ENCODE data around the gene MGST2.

GRCh38 chr4:139684351-139684750 lies 18.7 kb downstream of the MGST2 start:
- TF ChIP-seq RAD21 (conservative IDR thresholded peaks at IDR 0.05) (no peak), POLR2AphosphoS5 (IDR thresholded peaks at IDR 0.05) (no peak), TAF1 (IDR thresholded peaks at IDR 0.05; ENCODE audit: low read depth) (no peak)
- TF ChIP-seq, protein P1, sequence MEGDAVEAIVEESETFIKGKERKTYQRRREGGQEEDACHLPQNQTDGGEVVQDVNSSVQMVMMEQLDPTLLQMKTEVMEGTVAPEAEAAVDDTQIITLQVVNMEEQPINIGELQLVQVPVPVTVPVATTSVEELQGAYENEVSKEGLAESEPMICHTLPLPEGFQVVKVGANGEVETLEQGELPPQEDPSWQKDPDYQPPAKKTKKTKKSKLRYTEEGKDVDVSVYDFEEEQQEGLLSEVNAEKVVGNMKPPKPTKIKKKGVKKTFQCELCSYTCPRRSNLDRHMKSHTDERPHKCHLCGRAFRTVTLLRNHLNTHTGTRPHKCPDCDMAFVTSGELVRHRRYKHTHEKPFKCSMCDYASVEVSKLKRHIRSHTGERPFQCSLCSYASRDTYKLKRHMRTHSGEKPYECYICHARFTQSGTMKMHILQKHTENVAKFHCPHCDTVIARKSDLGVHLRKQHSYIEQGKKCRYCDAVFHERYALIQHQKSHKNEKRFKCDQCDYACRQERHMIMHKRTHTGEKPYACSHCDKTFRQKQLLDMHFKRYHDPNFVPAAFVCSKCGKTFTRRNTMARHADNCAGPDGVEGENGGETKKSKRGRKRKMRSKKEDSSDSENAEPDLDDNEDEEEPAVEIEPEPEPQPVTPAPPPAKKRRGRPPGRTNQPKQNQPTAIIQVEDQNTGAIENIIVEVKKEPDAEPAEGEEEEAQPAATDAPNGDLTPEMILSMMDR (IDR thresholded peaks at IDR 0.05; ENCODE audit: poor library complexity, severe bottlenecking): no peak

Measured in neural cell (in vitro differentiated cells).